ENCODE measurements around the gene GLB1L2. TPM values are rescaled to one million over a fixed set of nuclear protein-coding genes. Genes with fewer than 3 reads are reported as not detected.

GLB1L2 gene
- total RNA-seq, 1 donor from 2014 or later: 3.4 TPM

GRCh38 chr11:134376150-134376921, 44.5 kb downstream of the GLB1L2 start:
- DNase-seq (ENCODE audit: low read depth) (no peak), FAIRE-seq (no peak)
- no peak for TF ChIP-seq CTCF (IDR thresholded peaks at IDR 0.05; ENCODE audit: insufficient read depth, low read length, severe bottlenecking)
- Histone ChIP-seq H3K27me3 (ENCODE audit: control insufficient read depth, insufficient read depth, low read length) (no peaks in the 10 kb centered on the region), H3K4me3 (ENCODE audit: low read depth, low read length) (no peak overlapping the region), H3K36me3 (ENCODE audit: control insufficient read depth, insufficient read depth, low read length) (no peaks in the 10 kb centered on the region)

DNA sequence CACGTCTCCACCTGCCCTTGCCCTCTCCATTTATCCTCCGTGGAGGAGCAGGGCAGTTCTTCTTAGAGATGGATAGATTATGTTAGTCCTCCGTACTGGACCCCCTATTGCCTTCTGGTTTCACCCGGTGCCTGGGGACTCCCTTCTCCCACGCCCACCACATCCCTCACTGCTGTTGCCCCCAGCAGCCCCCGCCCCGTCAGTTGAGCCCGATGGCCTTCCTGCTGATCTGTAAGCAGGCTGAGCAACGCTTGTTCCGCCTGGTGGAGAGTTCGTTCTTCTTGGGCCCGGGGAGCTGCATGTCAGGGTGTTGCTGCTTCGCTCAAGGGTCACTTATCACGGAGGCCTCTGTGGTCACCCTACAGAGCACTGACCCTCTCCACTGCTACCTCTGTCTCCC, 46.1 kb downstream of the GLB1L2 start:
- FAIRE-seq (no peak), DNase-seq (ENCODE audit: low read depth) (no peak)
- no peak for TF ChIP-seq CTCF (IDR thresholded peaks at IDR 0.05; ENCODE audit: insufficient read depth, low read length, severe bottlenecking)
- Histone ChIP-seq H3K27me3 (ENCODE audit: control insufficient read depth, insufficient read depth, low read length) (no peaks in the 10 kb centered on the region), H3K36me3 (ENCODE audit: control insufficient read depth, insufficient read depth, low read length) (no peaks in the 10 kb centered on the region), H3K4me3 (ENCODE audit: low read depth, low read length) (no peak overlapping the region)

- DNase-seq (ENCODE audit: low read depth): no peak
- TF ChIP-seq CTCF (IDR thresholded peaks at IDR 0.05; ENCODE audit: insufficient read depth, low read length, severe bottlenecking): no peak
- no peak for FAIRE-seq
- no peak overlapping the region for H3K4me3 ChIP-seq (ENCODE audit: low read depth, low read length)
- no peaks in the 10 kb centered on the region for H3K27me3 ChIP-seq (ENCODE audit: control insufficient read depth, insufficient read depth, low read length)
- H3K36me3 ChIP-seq (ENCODE audit: control insufficient read depth, insufficient read depth, low read length): no peaks in the 10 kb centered on the region
Observed at GRCh38 chr11:134379241-134379640, 47.5 kb downstream of the GLB1L2 start.

GRCh38 chr11:134380229-134380628, 48.4 kb downstream of the GLB1L2 start:
- no peaks in the 10 kb centered on the region for H3K27me3 ChIP-seq (ENCODE audit: control insufficient read depth, insufficient read depth, low read length)
- FAIRE-seq (no peak), DNase-seq (ENCODE audit: low read depth) (no peak)
- TF ChIP-seq CTCF (IDR thresholded peaks at IDR 0.05; ENCODE audit: insufficient read depth, low read length, severe bottlenecking): no peak
- no peaks in the 10 kb centered on the region for H3K36me3 ChIP-seq (ENCODE audit: control insufficient read depth, insufficient read depth, low read length)
- no peak overlapping the region for H3K4me3 ChIP-seq (ENCODE audit: low read depth, low read length)

GRCh38 chr11:134380785-134381184, 49.0 kb downstream of the GLB1L2 start:
- DNase-seq (ENCODE audit: low read depth): no peak
- TF ChIP-seq CTCF (IDR thresholded peaks at IDR 0.05; ENCODE audit: insufficient read depth, low read length, severe bottlenecking): no peak
- Histone ChIP-seq H3K27me3 (ENCODE audit: control insufficient read depth, insufficient read depth, low read length) (no peaks in the 10 kb centered on the region), H3K4me3 (ENCODE audit: low read depth, low read length) (no peak overlapping the region), H3K36me3 (ENCODE audit: control insufficient read depth, insufficient read depth, low read length) (no peaks in the 10 kb centered on the region)
- FAIRE-seq: no peak

- Histone ChIP-seq H3K36me3 (ENCODE audit: control insufficient read depth, insufficient read depth, low read length) (no peaks in the 10 kb centered on the region), H3K4me3 (ENCODE audit: low read depth, low read length) (no peak overlapping the region), H3K27me3 (ENCODE audit: control insufficient read depth, insufficient read depth, low read length) (no peaks in the 10 kb centered on the region)
- FAIRE-seq (no peak), DNase-seq (ENCODE audit: low read depth) (no peak)
- TF ChIP-seq CTCF (IDR thresholded peaks at IDR 0.05; ENCODE audit: insufficient read depth, low read length, severe bottlenecking): no peak
Observed at GRCh38 chr11:134382257-134382656, 50.5 kb downstream of the GLB1L2 start.

All from bronchial epithelial cell (primary cell).